ENCODE data around the gene TSHZ1.

TSHZ1 gene

GRCh38 chr18:75211002-75211621 lies 515 bp downstream of the TSHZ1 start:
- Histone ChIP-seq H3K27me3 (ENCODE audit: insufficient read depth, low read length) (0 out of 2 replicates have a peak, but pooled peaks cover 11% of the 10 kb centered on the region), H4K20me1 (ENCODE audit: insufficient read depth, low read length) (no peaks in the 10 kb centered on the region), H3K9ac (ENCODE audit: low read length) (peak overlapping the region; percentile 79), H3K27ac (ENCODE audit: low read depth, low read length, poor library complexity, severe bottlenecking) (no peak overlapping the region), H3K36me3 (ENCODE audit: insufficient read depth, low read length) (no peaks in the 10 kb centered on the region; the same call in 1 of the 2 replicates), H2AFZ (ENCODE audit: low read length) (peak overlapping the region; percentile 95), H3K9me3 (ENCODE audit: low read length) (no peaks in the 10 kb centered on the region), H3K4me2 (ENCODE audit: low read length) (peak overlapping the region; percentile 94), H3F3A (ENCODE audit: insufficient read depth, low read length) (no peaks in the 10 kb centered on the region; the same call in 1 of the 2 replicates), H3K9me2 (ENCODE audit: low read depth, low read length) (no peaks in the 10 kb centered on the region), H3K79me2 (ENCODE audit: insufficient read depth, low read length) (no peaks in the 10 kb centered on the region), H3K4me1 (ENCODE audit: insufficient read depth, low read length, severe bottlenecking) (peaks cover 23% of the 10 kb centered on the region), H3K4me3 (ENCODE audit: low read depth, low read length, poor library complexity, severe bottlenecking) (peak overlapping the region; percentile 94)
- TF ChIP-seq, protein P1, sequence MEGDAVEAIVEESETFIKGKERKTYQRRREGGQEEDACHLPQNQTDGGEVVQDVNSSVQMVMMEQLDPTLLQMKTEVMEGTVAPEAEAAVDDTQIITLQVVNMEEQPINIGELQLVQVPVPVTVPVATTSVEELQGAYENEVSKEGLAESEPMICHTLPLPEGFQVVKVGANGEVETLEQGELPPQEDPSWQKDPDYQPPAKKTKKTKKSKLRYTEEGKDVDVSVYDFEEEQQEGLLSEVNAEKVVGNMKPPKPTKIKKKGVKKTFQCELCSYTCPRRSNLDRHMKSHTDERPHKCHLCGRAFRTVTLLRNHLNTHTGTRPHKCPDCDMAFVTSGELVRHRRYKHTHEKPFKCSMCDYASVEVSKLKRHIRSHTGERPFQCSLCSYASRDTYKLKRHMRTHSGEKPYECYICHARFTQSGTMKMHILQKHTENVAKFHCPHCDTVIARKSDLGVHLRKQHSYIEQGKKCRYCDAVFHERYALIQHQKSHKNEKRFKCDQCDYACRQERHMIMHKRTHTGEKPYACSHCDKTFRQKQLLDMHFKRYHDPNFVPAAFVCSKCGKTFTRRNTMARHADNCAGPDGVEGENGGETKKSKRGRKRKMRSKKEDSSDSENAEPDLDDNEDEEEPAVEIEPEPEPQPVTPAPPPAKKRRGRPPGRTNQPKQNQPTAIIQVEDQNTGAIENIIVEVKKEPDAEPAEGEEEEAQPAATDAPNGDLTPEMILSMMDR (IDR thresholded peaks at IDR 0.05; ENCODE audit: low read length), result no peak
- TF ChIP-seq EZH2 (IDR thresholded peaks at IDR 0.05; ENCODE audit: borderline replicate concordance, low read length), result no peak

DNA sequence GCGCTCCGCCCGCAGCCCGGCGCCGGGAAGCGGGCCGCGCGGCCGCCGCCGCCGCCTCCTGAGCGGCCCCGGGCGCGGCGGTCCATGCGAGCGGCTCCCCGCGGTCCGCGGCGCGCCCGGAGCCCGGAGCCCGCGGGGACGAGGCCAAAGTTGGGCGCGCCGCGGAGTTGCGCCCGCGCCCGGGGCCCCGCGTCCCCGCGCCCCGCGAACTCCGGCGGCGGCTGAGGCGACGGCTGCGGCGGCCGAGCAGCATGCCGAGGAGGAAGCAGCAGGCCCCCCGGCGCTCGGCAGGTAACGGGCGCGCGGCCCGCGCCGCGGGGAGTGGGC lies 992 bp downstream of the TSHZ1 start:
- no peaks in the 10 kb centered on the region for H3K9me2 ChIP-seq (ENCODE audit: low read depth, low read length)
- H3K27me3 ChIP-seq (ENCODE audit: insufficient read depth, low read length), result 0 out of 2 replicates have a peak, but pooled peaks cover 11% of the 10 kb centered on the region
- peaks cover 23% of the 10 kb centered on the region for H3K4me1 ChIP-seq (ENCODE audit: insufficient read depth, low read length, severe bottlenecking)
- H3K4me2 ChIP-seq (ENCODE audit: low read length), result peak overlapping the region; percentile 63
- H2AFZ ChIP-seq (ENCODE audit: low read length), result no peak overlapping the region
- TF ChIP-seq, protein P1 (IDR thresholded peaks at IDR 0.05; ENCODE audit: low read length), result no peak
- no peak for TF ChIP-seq EZH2 (IDR thresholded peaks at IDR 0.05; ENCODE audit: borderline replicate concordance, low read length)
- H3K27ac ChIP-seq (ENCODE audit: low read depth, low read length, poor library complexity, severe bottlenecking), result no peak overlapping the region
- H4K20me1 ChIP-seq (ENCODE audit: insufficient read depth, low read length), result no peaks in the 10 kb centered on the region
- H3K4me3 ChIP-seq (ENCODE audit: low read depth, low read length, poor library complexity, severe bottlenecking), result peak overlapping the region; percentile 58
- H3K36me3 ChIP-seq (ENCODE audit: insufficient read depth, low read length), result no peaks in the 10 kb centered on the region; the same call in 1 of the 2 replicates
- H3F3A ChIP-seq (ENCODE audit: insufficient read depth, low read length), result no peaks in the 10 kb centered on the region
- H3K9me3 ChIP-seq (ENCODE audit: low read length), result no peaks in the 10 kb centered on the region
- no peak overlapping the region; the same call in 1 of the 2 replicates for H3K9ac ChIP-seq (ENCODE audit: low read length)
- H3K79me2 ChIP-seq (ENCODE audit: insufficient read depth, low read length), result no peaks in the 10 kb centered on the region

GRCh38 chr18:75211953-75212750 lies 1.6 kb downstream of the TSHZ1 start:
- no peaks in the 10 kb centered on the region for H4K20me1 ChIP-seq (ENCODE audit: insufficient read depth, low read length)
- peak overlapping the region; percentile 58 for H3K4me3 ChIP-seq (ENCODE audit: low read depth, low read length, poor library complexity, severe bottlenecking)
- peaks cover 23% of the 10 kb centered on the region for H3K4me1 ChIP-seq (ENCODE audit: insufficient read depth, low read length, severe bottlenecking)
- no peaks in the 10 kb centered on the region; the same call in 1 of the 2 replicates for H3K36me3 ChIP-seq (ENCODE audit: insufficient read depth, low read length)
- no peaks in the 10 kb centered on the region for H3F3A ChIP-seq (ENCODE audit: insufficient read depth, low read length)
- no peak overlapping the region for H2AFZ ChIP-seq (ENCODE audit: low read length)
- 0 out of 2 replicates have a peak, but pooled peaks cover 11% of the 10 kb centered on the region for H3K27me3 ChIP-seq (ENCODE audit: insufficient read depth, low read length)
- H3K9ac ChIP-seq (ENCODE audit: low read length), result no peak overlapping the region; the same call in 1 of the 2 replicates
- no peak overlapping the region for H3K27ac ChIP-seq (ENCODE audit: low read depth, low read length, poor library complexity, severe bottlenecking)
- H3K79me2 ChIP-seq (ENCODE audit: insufficient read depth, low read length), result no peaks in the 10 kb centered on the region
- TF ChIP-seq, protein P1 (IDR thresholded peaks at IDR 0.05; ENCODE audit: low read length), result no peak
- TF ChIP-seq EZH2 (IDR thresholded peaks at IDR 0.05; ENCODE audit: borderline replicate concordance, low read length), result no peak
- H3K4me2 ChIP-seq (ENCODE audit: low read length), result peak overlapping the region; percentile 63
- H3K9me3 ChIP-seq (ENCODE audit: low read length), result no peaks in the 10 kb centered on the region
- no peaks in the 10 kb centered on the region for H3K9me2 ChIP-seq (ENCODE audit: low read depth, low read length)
